ENCODE results near the gene FRY. TPM values are rescaled to one million over a fixed set of nuclear protein-coding genes. Genes with fewer than 3 reads are reported as not detected.

FRY gene
- total and polyA plus RNA-seq, 11 donors = 21.6 to 237 (median 165) TPM

- Histone ChIP-seq H3K4me1 (peaks cover 0 to 11% (median 0%) of the 10 kb centered on the region in 12 donors), H3K27ac (no peak overlapping the region), H3K4me3 (no peak overlapping the region), H3K27me3 (no peaks in the 10 kb centered on the region), H3K36me3 (peaks cover 3 to 65% (median 35%) of the 10 kb centered on the region in 9 donors), H3K9me3 (no peaks in the 10 kb centered on the region)
- whole genome bisulfite sequencing, 4 donors = 85 to 87% (median 85%) methylated on average over 2 of the region's 2 CpGs
- DNase-seq = no peak
- ATAC-seq = no peak
- TF ChIP-seq, protein P1, sequence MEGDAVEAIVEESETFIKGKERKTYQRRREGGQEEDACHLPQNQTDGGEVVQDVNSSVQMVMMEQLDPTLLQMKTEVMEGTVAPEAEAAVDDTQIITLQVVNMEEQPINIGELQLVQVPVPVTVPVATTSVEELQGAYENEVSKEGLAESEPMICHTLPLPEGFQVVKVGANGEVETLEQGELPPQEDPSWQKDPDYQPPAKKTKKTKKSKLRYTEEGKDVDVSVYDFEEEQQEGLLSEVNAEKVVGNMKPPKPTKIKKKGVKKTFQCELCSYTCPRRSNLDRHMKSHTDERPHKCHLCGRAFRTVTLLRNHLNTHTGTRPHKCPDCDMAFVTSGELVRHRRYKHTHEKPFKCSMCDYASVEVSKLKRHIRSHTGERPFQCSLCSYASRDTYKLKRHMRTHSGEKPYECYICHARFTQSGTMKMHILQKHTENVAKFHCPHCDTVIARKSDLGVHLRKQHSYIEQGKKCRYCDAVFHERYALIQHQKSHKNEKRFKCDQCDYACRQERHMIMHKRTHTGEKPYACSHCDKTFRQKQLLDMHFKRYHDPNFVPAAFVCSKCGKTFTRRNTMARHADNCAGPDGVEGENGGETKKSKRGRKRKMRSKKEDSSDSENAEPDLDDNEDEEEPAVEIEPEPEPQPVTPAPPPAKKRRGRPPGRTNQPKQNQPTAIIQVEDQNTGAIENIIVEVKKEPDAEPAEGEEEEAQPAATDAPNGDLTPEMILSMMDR (IDR thresholded peaks at IDR 0.05) = no peak
- no peak for TF ChIP-seq POLR2A (IDR thresholded peaks at IDR 0.05)
- intact Hi-C loops (cut with DNase I) = loop anchor here in 1 of 10 donors (5.0 kb wide), 1 partner anchor 45 kb away; no protein-coding TSS in a partner anchor
These were observed 265.6 kb downstream of the FRY start for GRCh38 chr13:32297206-32297605.

DNA sequence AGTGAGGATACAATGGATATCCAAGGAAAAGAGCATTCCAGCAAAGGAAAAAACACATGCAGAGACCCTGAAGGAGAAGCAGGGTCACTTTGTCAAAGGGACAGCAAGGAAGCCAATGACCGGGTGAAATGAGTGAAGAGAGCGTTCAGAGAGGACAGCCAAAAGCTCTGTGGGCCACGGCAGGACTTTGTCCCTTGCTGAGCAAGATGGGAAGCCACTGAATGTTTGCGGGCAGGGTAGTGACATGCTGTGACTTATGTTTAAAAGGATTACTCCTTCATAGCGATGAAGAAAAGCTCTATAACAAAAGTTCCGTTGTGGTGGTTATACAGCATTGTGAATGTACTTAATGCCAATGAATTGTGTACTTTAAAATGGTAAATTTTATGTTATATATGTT, 267.1 kb downstream of the FRY start:
- ATAC-seq (no peak), DNase-seq (no peak)
- Histone ChIP-seq H3K27ac (no peak overlapping the region), H3K27me3 (no peaks in the 10 kb centered on the region), H3K9me3 (no peaks in the 10 kb centered on the region), H3K4me3 (no peak overlapping the region), H3K4me1 (peaks cover 0 to 2% (median 0%) of the 10 kb centered on the region in 12 donors), H3K36me3 (peaks cover 3 to 50% (median 29%) of the 10 kb centered on the region in 9 donors)
- intact Hi-C loops (cut with DNase I) = loop anchor here in 1 of 10 donors (5.0 kb wide), 1 partner anchor 46 kb away; no protein-coding TSS in a partner anchor
- 89 to 96% (median 95%) methylated on average over 6 of the region's 6 CpGs for WGBS, 4 donors
- TF ChIP-seq, protein P1 (IDR thresholded peaks at IDR 0.05) = no peak
- no peak for TF ChIP-seq POLR2A (IDR thresholded peaks at IDR 0.05)

DNA sequence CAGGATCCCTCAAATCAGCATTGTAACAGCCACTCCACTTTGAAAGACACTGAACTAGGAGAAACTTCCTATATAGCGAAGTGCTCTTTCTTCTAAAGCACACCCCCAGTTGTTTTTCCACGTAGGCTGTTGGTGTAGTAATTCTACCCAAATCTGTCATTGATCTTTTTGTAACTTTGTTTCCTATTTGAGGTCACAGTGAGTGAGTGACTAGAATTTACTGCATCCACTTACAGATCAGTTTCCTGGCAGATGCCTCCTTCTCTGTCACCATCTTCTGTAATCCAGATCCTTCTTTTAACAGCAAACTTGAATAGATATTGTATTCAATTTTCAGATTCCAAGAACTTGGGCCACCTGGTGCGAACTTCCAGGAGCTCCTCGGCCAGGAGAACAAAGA, 268.3 kb downstream of the FRY start:
- WGBS, 4 donors = 84 to 85% (median 85%) methylated on average over 4 of the region's 4 CpGs
- TF ChIP-seq, protein P1 (IDR thresholded peaks at IDR 0.05) = no peak
- no peak for TF ChIP-seq POLR2A (IDR thresholded peaks at IDR 0.05)
- intact Hi-C loops (cut with DNase I) = loop anchor here in 5 of 10 donors (5.0 to 10.0 kb wide), 5 partner anchors 38 to 475 kb away; no protein-coding TSS in a partner anchor
- Histone ChIP-seq H3K4me3 (no peak overlapping the region), H3K9me3 (no peaks in the 10 kb centered on the region), H3K27me3 (no peaks in the 10 kb centered on the region), H3K27ac (no peak overlapping the region), H3K36me3 (peaks cover 3 to 38% (median 20%) of the 10 kb centered on the region in 9 donors), H3K4me1 (no peaks in the 10 kb centered on the region)
- DNase-seq = no peak
- ATAC-seq = no peak

- no peak for TF ChIP-seq POLR2A (IDR thresholded peaks at IDR 0.05)
- H3K9me3 ChIP-seq = no peaks in the 10 kb centered on the region
- 49 to 67% (median 54%) methylated on average over 8 of the region's 8 CpGs for WGBS, 4 donors
- no peaks in the 10 kb centered on the region for H3K4me1 ChIP-seq
- no peak for ATAC-seq
- H3K36me3 ChIP-seq = peaks cover under 1 to 33% (median 15%) of the 10 kb centered on the region in 9 donors
- intact Hi-C loops (cut with DNase I) = loop anchor here in 4 of 10 donors (5.0 to 10.0 kb wide), 4 partner anchors 38 to 476 kb away; no protein-coding TSS in a partner anchor
- H3K4me3 ChIP-seq = no peak overlapping the region
- H3K27ac ChIP-seq = no peak overlapping the region
- DNase-seq = no peak
- no peaks in the 10 kb centered on the region for H3K27me3 ChIP-seq
These were observed 268.8 kb downstream of the FRY start for GRCh38 chr13:32300406-32300805.

- no peaks in the 10 kb centered on the region for H3K4me1 ChIP-seq
- DNase-seq (no peak), ATAC-seq (no peak)
- no peak overlapping the region for H3K27ac ChIP-seq
- no peaks in the 10 kb centered on the region for H3K27me3 ChIP-seq
- intact Hi-C loops (cut with DNase I) = loop anchor here in 4 of 10 donors (5.0 to 10.0 kb wide), 4 partner anchors 39 to 476 kb away; no protein-coding TSS in a partner anchor
- WGBS, 4 donors = 92 to 98% (median 95%) methylated on average over 1 of the region's 1 CpG
- peaks cover 0 to 28% (median 10%) of the 10 kb centered on the region in 9 donors for H3K36me3 ChIP-seq
- no peak for TF ChIP-seq POLR2A (IDR thresholded peaks at IDR 0.05)
- TF ChIP-seq, protein P1 (IDR thresholded peaks at IDR 0.05) = no peak
- H3K4me3 ChIP-seq = no peak overlapping the region
- no peaks in the 10 kb centered on the region for H3K9me3 ChIP-seq
These were observed 269.3 kb downstream of the FRY start for GRCh38 chr13:32300920-32301319.

All from heart left ventricle (tissue), 16 donors.